Sigmoid colon (tissue), 4 donors: ENCODE data around the gene VAV3.

Experiments
- EP300 ChIP-seq, 4 donors: sonication (generic); formaldehyde crosslinking; IDR thresholded peaks; one replicate each; pipeline ENCODE4 v1.6.1; 2017; ENCODE audit warnings: antibody characterized with exemption in 4 of 4
- POLR2A ChIP-seq, 2 donors: fragments of 450-650 bp; IDR thresholded peaks; one replicate each; pipeline ENCODE4 v1.6.1; 2016; ENCODE audit warnings: antibody characterized with exemption in 2 of 2, mild to moderate bottlenecking in 2 of 2, moderate library complexity in 2 of 2
- POLR2AphosphoS5 ChIP-seq, 4 donors: sonication (generic); formaldehyde crosslinking; IDR thresholded peaks; one replicate each; pipeline ENCODE4 v1.6.1; 2017; ENCODE audit warnings: antibody characterized with exemption in 4 of 4
- TF ChIP-seq, protein P1 (sequence below), 4 experiments: fragments of 450-650 bp in 3 of 4; fragments of 200-600 bp in 1 of 4; IDR thresholded peaks; one replicate each; pipeline ENCODE4 v1.5.1; 2016 to 2019; ENCODE audit warnings: antibody characterized with exemption in 4 of 4, mild to moderate bottlenecking in 3 of 4, moderate library complexity in 2 of 4

DNA sequence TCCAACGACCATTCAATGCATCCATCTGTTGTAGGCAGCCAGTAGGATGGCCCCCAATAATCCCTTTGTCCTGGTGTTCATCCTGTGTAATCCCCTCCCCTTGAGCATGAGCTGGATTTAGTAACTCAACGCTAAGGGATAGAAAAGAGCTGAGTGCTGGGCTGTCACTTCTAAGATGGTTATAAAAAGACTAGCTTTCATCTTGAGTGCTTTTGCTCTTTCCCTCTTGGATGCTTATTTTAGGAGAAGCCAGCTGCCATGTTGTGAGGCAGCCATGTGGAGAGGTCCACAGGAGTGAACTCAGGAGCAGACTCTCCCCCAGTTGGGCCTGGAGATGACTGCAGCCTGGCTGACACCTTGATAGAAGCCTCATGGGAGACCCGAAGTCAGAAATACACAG, 401.5 kb downstream of the VAV3 start:
- TF ChIP-seq, protein P1, sequence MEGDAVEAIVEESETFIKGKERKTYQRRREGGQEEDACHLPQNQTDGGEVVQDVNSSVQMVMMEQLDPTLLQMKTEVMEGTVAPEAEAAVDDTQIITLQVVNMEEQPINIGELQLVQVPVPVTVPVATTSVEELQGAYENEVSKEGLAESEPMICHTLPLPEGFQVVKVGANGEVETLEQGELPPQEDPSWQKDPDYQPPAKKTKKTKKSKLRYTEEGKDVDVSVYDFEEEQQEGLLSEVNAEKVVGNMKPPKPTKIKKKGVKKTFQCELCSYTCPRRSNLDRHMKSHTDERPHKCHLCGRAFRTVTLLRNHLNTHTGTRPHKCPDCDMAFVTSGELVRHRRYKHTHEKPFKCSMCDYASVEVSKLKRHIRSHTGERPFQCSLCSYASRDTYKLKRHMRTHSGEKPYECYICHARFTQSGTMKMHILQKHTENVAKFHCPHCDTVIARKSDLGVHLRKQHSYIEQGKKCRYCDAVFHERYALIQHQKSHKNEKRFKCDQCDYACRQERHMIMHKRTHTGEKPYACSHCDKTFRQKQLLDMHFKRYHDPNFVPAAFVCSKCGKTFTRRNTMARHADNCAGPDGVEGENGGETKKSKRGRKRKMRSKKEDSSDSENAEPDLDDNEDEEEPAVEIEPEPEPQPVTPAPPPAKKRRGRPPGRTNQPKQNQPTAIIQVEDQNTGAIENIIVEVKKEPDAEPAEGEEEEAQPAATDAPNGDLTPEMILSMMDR (IDR thresholded peaks at IDR 0.05), result no peak
- no peak for TF ChIP-seq POLR2A (IDR thresholded peaks at IDR 0.05)
- no peak for TF ChIP-seq POLR2AphosphoS5 (IDR thresholded peaks at IDR 0.05)
- no peak for TF ChIP-seq EP300 (IDR thresholded peaks at IDR 0.05)
